ENCODE data around the gene CIAO2A.
A peak's percentile ranks its signal among the peaks of the same experiment; 100 is the strongest.

CIAO2A gene, protein sequence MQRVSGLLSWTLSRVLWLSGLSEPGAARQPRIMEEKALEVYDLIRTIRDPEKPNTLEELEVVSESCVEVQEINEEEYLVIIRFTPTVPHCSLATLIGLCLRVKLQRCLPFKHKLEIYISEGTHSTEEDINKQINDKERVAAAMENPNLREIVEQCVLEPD

DNA sequence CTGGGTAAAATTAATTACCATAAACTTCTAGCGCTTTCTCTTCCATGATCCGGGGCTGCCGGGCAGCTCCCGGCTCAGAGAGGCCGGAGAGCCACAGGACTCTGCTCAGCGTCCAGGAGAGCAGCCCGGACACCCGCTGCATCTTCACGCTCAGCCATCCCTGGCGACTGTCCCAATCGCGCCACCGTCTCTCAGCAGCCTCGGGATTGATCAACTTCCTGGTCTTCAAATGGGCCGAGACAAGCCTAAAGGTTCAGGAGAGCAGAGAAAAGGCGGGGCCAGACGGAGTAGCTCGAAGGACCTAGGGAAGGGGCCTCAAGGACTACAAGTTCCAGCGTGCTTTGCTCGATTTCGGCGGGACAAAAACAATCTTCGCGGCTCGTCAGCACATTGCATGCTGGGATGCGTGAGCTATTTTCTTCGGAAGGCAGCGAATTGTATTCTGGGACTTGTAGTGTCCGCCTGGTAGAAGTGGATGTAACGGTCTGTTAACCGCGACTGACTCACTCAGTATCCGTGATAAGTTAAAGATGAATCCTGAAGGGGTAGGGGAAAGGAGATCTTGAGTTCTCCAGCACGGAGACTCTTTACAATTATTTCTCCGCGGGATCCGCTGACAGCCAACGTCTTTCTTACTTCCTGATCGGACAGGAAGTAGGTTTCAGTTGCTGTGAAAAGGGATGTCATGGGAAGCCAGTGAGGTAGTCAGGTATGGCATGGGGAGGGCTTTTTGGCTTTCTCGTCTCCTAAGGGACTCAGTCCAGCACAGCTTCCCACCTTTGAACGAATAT, at the start of gene CIAO2A:
CIAO2A (minus strand) TSS at position 212 of the 791 bp plus-strand sequence; CDS start at position 142, 70 bp downstream.
- peaks cover 15% of the 10 kb centered on the region for H3K4me1 ChIP-seq (ENCODE audit: control insufficient read depth, insufficient read depth, low read length)
- H3K9ac ChIP-seq (ENCODE audit: low read depth, low read length) = peak within 1 kb of the TSS; percentile 74
- H3K27ac ChIP-seq (ENCODE audit: low read depth, low read length) = peak within 1 kb of the TSS; percentile 81

GRCh38 chr15:64143276-64143675, 49.6 kb upstream of the CIAO2A start:
- peaks cover 7% of the 10 kb centered on the region; the same call in 1 of the 2 replicates for H3K36me3 ChIP-seq (ENCODE audit: control insufficient read depth, insufficient read depth, low read length)
- no peak overlapping the region for H3K9ac ChIP-seq (ENCODE audit: low read depth, low read length)
- no peaks in the 10 kb centered on the region for H3K9me3 ChIP-seq (ENCODE audit: control insufficient read depth, insufficient read depth, low read length)
- H3K27ac ChIP-seq (ENCODE audit: low read depth, low read length) = no peak overlapping the region
- H3K4me3 ChIP-seq (ENCODE audit: low read depth, low read length) = no peak overlapping the region
- H3K4me1 ChIP-seq (ENCODE audit: control insufficient read depth, insufficient read depth, low read length) = no peaks in the 10 kb centered on the region
- H3K27me3 ChIP-seq (ENCODE audit: control insufficient read depth, insufficient read depth, low read length) = no peaks in the 10 kb centered on the region

More for the DNA sequence above, at the start of gene CIAO2A:
- peak within 1 kb of the TSS; percentile 93 for H3K4me3 ChIP-seq (ENCODE audit: low read depth, low read length)
- H3K36me3 ChIP-seq (ENCODE audit: control insufficient read depth, insufficient read depth, low read length) = peaks cover 10% of the 10 kb centered on the region
- no peaks in the 10 kb centered on the region for H3K27me3 ChIP-seq (ENCODE audit: control insufficient read depth, insufficient read depth, low read length)
- H3K9me3 ChIP-seq (ENCODE audit: control insufficient read depth, insufficient read depth, low read length) = no peaks in the 10 kb centered on the region

DNA sequence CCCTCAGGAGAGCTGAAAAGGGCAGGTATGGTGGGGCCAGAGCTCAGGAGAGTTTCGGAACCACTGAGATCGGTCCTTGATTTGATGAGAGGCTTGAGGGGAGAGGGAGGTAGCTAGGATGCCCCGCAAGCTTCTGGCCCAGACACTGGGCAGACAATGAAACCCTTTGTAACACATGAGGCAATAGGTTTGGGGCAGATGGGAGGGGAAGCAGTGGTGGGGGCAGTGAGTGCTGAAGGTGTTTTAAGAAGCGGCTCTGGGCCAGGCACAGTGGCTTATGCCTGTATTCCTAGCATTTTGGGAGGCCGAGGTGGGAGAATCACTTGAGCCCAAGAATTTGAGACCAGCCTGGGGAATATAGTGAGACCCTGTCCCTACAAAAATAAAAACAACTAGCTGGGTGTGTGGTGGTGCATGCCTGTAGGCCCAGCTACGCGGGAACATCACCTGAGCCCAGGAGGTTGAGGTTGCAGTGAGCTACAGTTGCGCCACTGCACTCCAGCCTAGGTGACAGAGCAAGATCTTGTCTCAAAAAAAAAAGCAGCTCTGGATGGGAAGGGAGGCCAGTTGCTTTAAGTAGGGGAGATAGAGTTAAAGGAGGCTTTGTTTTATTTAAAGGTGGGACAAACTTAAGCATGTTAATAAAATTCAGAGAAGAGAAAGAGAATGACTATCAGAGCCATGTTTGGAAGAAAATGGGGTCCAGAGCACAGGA, 48.3 kb upstream of the CIAO2A start:
- no peak overlapping the region for H3K9ac ChIP-seq (ENCODE audit: low read depth, low read length)
- no peak overlapping the region for H3K27ac ChIP-seq (ENCODE audit: low read depth, low read length)
- no peaks in the 10 kb centered on the region for H3K27me3 ChIP-seq (ENCODE audit: control insufficient read depth, insufficient read depth, low read length)
- H3K9me3 ChIP-seq (ENCODE audit: control insufficient read depth, insufficient read depth, low read length) = no peaks in the 10 kb centered on the region
- peaks cover 15% of the 10 kb centered on the region for H3K36me3 ChIP-seq (ENCODE audit: control insufficient read depth, insufficient read depth, low read length)
- H3K4me1 ChIP-seq (ENCODE audit: control insufficient read depth, insufficient read depth, low read length) = no peaks in the 10 kb centered on the region
- no peak overlapping the region for H3K4me3 ChIP-seq (ENCODE audit: low read depth, low read length)

DNA sequence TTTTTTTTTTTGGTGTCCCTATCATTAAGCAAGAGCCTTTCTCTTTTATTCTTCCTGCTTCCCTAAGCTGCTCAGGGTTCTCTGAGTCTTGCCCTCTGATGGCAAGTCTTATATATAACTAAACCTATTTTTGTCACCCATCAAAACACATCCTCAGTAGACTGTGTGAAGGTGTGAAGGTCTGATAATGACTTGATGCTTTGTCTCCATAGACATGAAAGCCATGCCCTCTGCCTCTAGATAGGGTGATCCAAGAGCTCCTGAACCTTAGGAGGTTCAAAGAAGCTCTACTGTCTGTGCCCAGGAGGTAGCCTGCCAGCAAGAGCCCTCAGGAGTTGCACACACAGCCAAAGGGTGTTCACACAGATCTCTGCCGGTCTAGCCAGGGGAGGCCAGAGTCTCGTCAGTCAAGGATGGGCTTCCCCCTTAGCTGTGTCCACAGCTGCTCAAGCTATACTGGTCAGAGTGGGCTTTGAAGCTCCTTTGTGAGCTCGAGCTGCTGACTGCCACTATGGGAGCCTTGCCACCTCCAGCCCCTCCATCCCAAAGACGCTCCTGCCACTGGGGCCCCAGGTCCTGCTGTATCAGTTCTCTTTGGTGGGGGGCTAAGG, 44.8 kb upstream of the CIAO2A start:
- H3K36me3 ChIP-seq (ENCODE audit: control insufficient read depth, insufficient read depth, low read length) = peaks cover 39% of the 10 kb centered on the region
- H3K27ac ChIP-seq (ENCODE audit: low read depth, low read length) = no peak overlapping the region
- H3K27me3 ChIP-seq (ENCODE audit: control insufficient read depth, insufficient read depth, low read length) = no peaks in the 10 kb centered on the region
- H3K4me3 ChIP-seq (ENCODE audit: low read depth, low read length) = no peak overlapping the region
- H3K9ac ChIP-seq (ENCODE audit: low read depth, low read length) = no peak overlapping the region
- no peaks in the 10 kb centered on the region for H3K4me1 ChIP-seq (ENCODE audit: control insufficient read depth, insufficient read depth, low read length)
- H3K9me3 ChIP-seq (ENCODE audit: control insufficient read depth, insufficient read depth, low read length) = no peaks in the 10 kb centered on the region

DNA sequence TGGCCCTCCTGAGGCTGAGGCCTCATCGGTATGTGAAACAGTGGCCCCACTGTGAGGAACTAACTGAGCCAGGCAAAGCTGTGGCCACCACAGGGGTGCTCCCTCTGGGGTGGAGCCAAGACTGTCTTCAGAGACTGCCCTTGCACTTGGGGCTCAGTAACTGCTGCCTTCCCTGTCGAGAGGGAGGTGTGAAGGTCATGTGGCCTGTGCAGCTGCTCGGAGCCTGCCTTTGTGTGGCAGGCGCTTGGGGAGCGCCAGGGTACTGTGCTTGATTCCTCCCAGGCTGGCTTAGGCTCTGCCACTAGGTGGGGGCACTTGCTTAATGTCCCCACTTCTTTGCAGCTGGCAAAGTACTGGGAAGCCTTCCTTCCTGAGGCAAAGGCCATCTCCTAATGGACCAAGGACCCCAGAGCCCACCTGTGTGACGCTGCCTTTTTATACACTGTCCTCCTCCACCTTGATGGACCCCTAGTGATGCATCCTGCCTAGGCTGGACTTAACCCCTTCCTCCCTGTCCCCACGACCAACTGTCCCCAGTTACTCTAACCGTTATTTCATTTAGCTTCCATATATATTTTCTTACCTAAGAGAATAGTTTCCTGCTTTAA, 43.7 kb upstream of the CIAO2A start:
- Histone ChIP-seq H3K9ac (ENCODE audit: low read depth, low read length) (no peak overlapping the region), H3K9me3 (ENCODE audit: control insufficient read depth, insufficient read depth, low read length) (no peaks in the 10 kb centered on the region), H3K27ac (ENCODE audit: low read depth, low read length) (no peak overlapping the region)

DNA sequence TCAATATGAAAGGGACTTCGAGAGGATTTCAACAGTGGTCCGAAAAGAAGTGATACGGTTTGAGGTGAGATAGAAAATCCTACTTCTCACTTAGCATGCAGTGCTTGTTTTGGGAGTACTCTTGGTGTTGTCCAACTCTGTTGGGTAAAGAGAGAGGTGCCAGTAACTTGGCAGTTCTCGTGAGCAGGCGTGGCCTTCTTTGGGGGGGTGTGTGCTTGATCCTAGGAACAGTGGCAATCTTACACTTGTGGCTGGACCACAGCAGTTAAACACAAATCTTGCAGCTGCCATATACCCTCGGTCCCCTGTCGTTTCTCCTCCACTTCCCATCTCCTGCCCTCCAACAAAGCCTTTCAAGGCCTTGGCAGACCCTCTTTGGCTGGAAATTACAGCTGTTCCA, 42.7 kb upstream of the CIAO2A start:
- Histone ChIP-seq H3K4me3 (ENCODE audit: low read depth, low read length) (no peak overlapping the region), H3K9me3 (ENCODE audit: control insufficient read depth, insufficient read depth, low read length) (no peaks in the 10 kb centered on the region), H3K9ac (ENCODE audit: low read depth, low read length) (no peak overlapping the region), H3K27me3 (ENCODE audit: control insufficient read depth, insufficient read depth, low read length) (no peaks in the 10 kb centered on the region), H3K27ac (ENCODE audit: low read depth, low read length) (no peak overlapping the region), H3K36me3 (ENCODE audit: control insufficient read depth, insufficient read depth, low read length) (peaks cover 59% of the 10 kb centered on the region), H3K4me1 (ENCODE audit: control insufficient read depth, insufficient read depth, low read length) (no peaks in the 10 kb centered on the region)

More for the DNA sequence above, 43.7 kb upstream of the CIAO2A start:
- Histone ChIP-seq H3K27me3 (ENCODE audit: control insufficient read depth, insufficient read depth, low read length) (no peaks in the 10 kb centered on the region), H3K36me3 (ENCODE audit: control insufficient read depth, insufficient read depth, low read length) (peaks cover 49% of the 10 kb centered on the region), H3K4me1 (ENCODE audit: control insufficient read depth, insufficient read depth, low read length) (no peaks in the 10 kb centered on the region), H3K4me3 (ENCODE audit: low read depth, low read length) (no peak overlapping the region)

GRCh38 chr15:64134345-64134829, 40.7 kb upstream of the CIAO2A start:
- no peak overlapping the region for H3K4me3 ChIP-seq (ENCODE audit: low read depth, low read length)
- H3K9me3 ChIP-seq (ENCODE audit: control insufficient read depth, insufficient read depth, low read length) = no peaks in the 10 kb centered on the region
- H3K4me1 ChIP-seq (ENCODE audit: control insufficient read depth, insufficient read depth, low read length) = no peaks in the 10 kb centered on the region
- no peaks in the 10 kb centered on the region for H3K27me3 ChIP-seq (ENCODE audit: control insufficient read depth, insufficient read depth, low read length)
- no peak overlapping the region for H3K27ac ChIP-seq (ENCODE audit: low read depth, low read length)
- peaks cover 77% of the 10 kb centered on the region for H3K36me3 ChIP-seq (ENCODE audit: control insufficient read depth, insufficient read depth, low read length)
- no peak overlapping the region for H3K9ac ChIP-seq (ENCODE audit: low read depth, low read length)

- H3K27me3 ChIP-seq (ENCODE audit: control insufficient read depth, insufficient read depth, low read length) = no peaks in the 10 kb centered on the region
- H3K4me3 ChIP-seq (ENCODE audit: low read depth, low read length) = no peak overlapping the region
- H3K36me3 ChIP-seq (ENCODE audit: control insufficient read depth, insufficient read depth, low read length) = peaks cover 78% of the 10 kb centered on the region
- no peak overlapping the region for H3K27ac ChIP-seq (ENCODE audit: low read depth, low read length)
- H3K4me1 ChIP-seq (ENCODE audit: control insufficient read depth, insufficient read depth, low read length) = no peaks in the 10 kb centered on the region
- H3K9me3 ChIP-seq (ENCODE audit: control insufficient read depth, insufficient read depth, low read length) = no peaks in the 10 kb centered on the region
- H3K9ac ChIP-seq (ENCODE audit: low read depth, low read length) = 0 out of 2 replicates have a peak overlapping the region, but pooled peaks have one; percentile 14
These were observed 40.1 kb upstream of the CIAO2A start for GRCh38 chr15:64133623-64134344.

- no peaks in the 10 kb centered on the region for H3K27me3 ChIP-seq (ENCODE audit: control insufficient read depth, insufficient read depth, low read length)
- H3K9ac ChIP-seq (ENCODE audit: low read depth, low read length) = no peak overlapping the region
- H3K9me3 ChIP-seq (ENCODE audit: control insufficient read depth, insufficient read depth, low read length) = no peaks in the 10 kb centered on the region
- no peak overlapping the region for H3K4me3 ChIP-seq (ENCODE audit: low read depth, low read length)
- H3K4me1 ChIP-seq (ENCODE audit: control insufficient read depth, insufficient read depth, low read length) = no peaks in the 10 kb centered on the region
- peaks cover 83% of the 10 kb centered on the region for H3K36me3 ChIP-seq (ENCODE audit: control insufficient read depth, insufficient read depth, low read length)
- H3K27ac ChIP-seq (ENCODE audit: low read depth, low read length) = no peak overlapping the region
These were observed 38.6 kb upstream of the CIAO2A start for GRCh38 chr15:64132217-64132616.

GRCh38 chr15:64131547-64131946, 37.9 kb upstream of the CIAO2A start:
- H3K36me3 ChIP-seq (ENCODE audit: control insufficient read depth, insufficient read depth, low read length) = peaks cover 83% of the 10 kb centered on the region

More at GRCh38 chr15:64131547-64131946, 37.9 kb upstream of the CIAO2A start:
- Histone ChIP-seq H3K27ac (ENCODE audit: low read depth, low read length) (no peak overlapping the region), H3K9ac (ENCODE audit: low read depth, low read length) (no peak overlapping the region), H3K9me3 (ENCODE audit: control insufficient read depth, insufficient read depth, low read length) (no peaks in the 10 kb centered on the region), H3K27me3 (ENCODE audit: control insufficient read depth, insufficient read depth, low read length) (no peaks in the 10 kb centered on the region), H3K4me3 (ENCODE audit: low read depth, low read length) (no peak overlapping the region), H3K4me1 (ENCODE audit: control insufficient read depth, insufficient read depth, low read length) (no peaks in the 10 kb centered on the region)
